Measurements from ENCODE around the gene MUC22.

The MUC22 gene

DNA sequence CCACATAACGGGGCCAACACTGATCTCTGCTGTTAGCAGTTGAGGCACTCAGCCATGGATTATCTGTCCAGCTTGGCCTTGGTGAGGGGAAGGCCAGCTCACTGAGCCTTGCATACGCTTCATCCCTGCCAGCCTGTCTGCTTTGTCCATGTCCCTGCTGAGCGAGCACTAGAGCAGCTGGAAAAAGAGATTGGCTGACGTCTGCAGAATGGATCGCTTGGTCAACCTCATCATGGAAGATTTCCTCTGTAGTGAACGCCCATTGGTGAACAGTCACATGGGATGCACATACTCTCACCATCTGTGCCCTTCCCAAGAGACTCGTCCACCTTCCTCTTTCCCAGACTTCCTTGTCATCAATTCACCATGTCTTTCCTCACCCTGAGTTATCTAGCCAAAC, 26.9 kb downstream of the MUC22 start:
- DNase-seq (ENCODE audit: low read depth) = no peak
- H3K4me3 ChIP-seq (ENCODE audit: low read depth, low read length) = no peak overlapping the region
- TF ChIP-seq MYC (IDR thresholded peaks at IDR 0.05; ENCODE audit: low read depth, low read length) = no peak
- TF ChIP-seq, protein P1, sequence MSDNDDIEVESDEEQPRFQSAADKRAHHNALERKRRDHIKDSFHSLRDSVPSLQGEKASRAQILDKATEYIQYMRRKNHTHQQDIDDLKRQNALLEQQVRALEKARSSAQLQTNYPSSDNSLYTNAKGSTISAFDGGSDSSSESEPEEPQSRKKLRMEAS (IDR thresholded peaks at IDR 0.05; ENCODE audit: low read depth, low read length) = no peak
- no peak for TF ChIP-seq POLR2A (IDR thresholded peaks at IDR 0.05; ENCODE audit: extremely low read depth, insufficient read length)
- TF ChIP-seq CTCF (IDR thresholded peaks at IDR 0.05; ENCODE audit: low read depth, low read length) = no peak

- TF ChIP-seq MYC (IDR thresholded peaks at IDR 0.05; ENCODE audit: low read depth, low read length) = no peak
- no peak for TF ChIP-seq CTCF (IDR thresholded peaks at IDR 0.05; ENCODE audit: low read depth, low read length)
- TF ChIP-seq, protein P1 (IDR thresholded peaks at IDR 0.05; ENCODE audit: low read depth, low read length) = no peak
- no peak for TF ChIP-seq POLR2A (IDR thresholded peaks at IDR 0.05; ENCODE audit: extremely low read depth, insufficient read length)
- DNase-seq (ENCODE audit: low read depth) = no peak
These were observed 27.4 kb downstream of the MUC22 start for GRCh38 chr6:31037682-31038081.

GRCh38 chr6:31038559-31038958, 28.3 kb downstream of the MUC22 start:
- no peak overlapping the region for H3K4me3 ChIP-seq (ENCODE audit: low read depth, low read length)
- TF ChIP-seq POLR2A (IDR thresholded peaks at IDR 0.05; ENCODE audit: extremely low read depth, insufficient read length) (no peak), CTCF (IDR thresholded peaks at IDR 0.05; ENCODE audit: low read depth, low read length) (no peak), MYC (IDR thresholded peaks at IDR 0.05; ENCODE audit: low read depth, low read length) (no peak)
- TF ChIP-seq, protein P1 (IDR thresholded peaks at IDR 0.05; ENCODE audit: low read depth, low read length) = no peak
- no peak for DNase-seq (ENCODE audit: low read depth)

More at GRCh38 chr6:31037682-31038081, 27.4 kb downstream of the MUC22 start:
- no peak overlapping the region for H3K4me3 ChIP-seq (ENCODE audit: low read depth, low read length)

- H3K4me3 ChIP-seq (ENCODE audit: low read depth, low read length) = no peak overlapping the region
- TF ChIP-seq POLR2A (IDR thresholded peaks at IDR 0.05; ENCODE audit: extremely low read depth, insufficient read length) = no peak
- TF ChIP-seq, protein P1 (IDR thresholded peaks at IDR 0.05; ENCODE audit: low read depth, low read length) = no peak
These were observed 30.5 kb downstream of the MUC22 start for GRCh38 chr6:31040801-31041200.

DNA sequence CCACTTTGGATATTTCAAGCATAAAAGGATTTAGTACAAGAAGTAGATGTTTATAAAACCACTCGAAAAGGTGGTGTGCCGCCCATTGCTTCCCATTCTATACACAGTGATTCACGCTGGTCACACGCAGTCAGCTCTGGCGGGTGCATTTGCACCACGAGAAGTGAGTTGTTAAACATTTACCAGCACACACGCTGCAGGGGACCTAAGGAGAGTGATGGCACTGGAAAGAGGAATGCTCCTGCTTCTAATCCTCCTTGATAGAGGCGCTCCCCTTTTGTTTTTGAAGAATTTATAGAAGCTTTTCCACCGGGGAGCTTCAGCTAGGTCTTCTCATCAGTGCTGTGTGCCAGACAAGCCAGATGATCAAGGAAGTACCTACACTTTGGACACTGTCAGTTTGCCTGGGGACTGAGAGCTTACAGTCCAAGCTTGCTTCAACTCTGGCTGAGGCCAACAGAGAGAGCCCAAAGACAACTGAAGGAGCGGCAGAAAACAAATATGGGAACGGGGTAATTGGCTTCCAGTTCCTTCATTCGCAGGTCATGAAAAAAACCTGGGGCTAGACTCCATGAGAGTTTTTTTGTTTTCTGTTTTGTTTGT, 31.2 kb downstream of the MUC22 start:
- no peak overlapping the region for H3K4me3 ChIP-seq (ENCODE audit: low read depth, low read length)
- TF ChIP-seq POLR2A (IDR thresholded peaks at IDR 0.05; ENCODE audit: extremely low read depth, insufficient read length) (no peak), MYC (IDR thresholded peaks at IDR 0.05; ENCODE audit: low read depth, low read length) (no peak), CTCF (IDR thresholded peaks at IDR 0.05; ENCODE audit: low read depth, low read length) (no peak)
- TF ChIP-seq, protein P1 (IDR thresholded peaks at IDR 0.05; ENCODE audit: low read depth, low read length) = no peak
- no peak for DNase-seq (ENCODE audit: low read depth)

More at GRCh38 chr6:31040801-31041200, 30.5 kb downstream of the MUC22 start:
- DNase-seq (ENCODE audit: low read depth) = no peak

DNA sequence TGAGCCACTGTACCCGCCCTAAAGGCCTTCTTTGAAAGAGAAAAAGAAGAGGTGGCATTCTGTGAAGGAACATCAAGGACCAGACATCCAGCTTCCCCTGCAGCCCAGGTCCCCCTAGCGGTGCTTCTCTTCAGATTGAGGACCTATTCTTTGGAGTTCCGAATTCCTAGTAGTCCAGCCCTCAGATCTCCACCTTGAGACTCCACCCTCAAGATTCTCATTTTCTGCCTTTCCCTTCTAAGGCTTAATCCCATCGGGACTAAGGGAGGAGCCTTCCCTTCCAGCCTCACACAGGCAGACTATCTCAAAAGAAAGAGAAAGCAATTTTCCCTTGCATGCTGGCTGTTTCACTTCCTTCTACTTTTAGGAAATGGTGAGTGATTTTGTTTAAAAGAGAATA, 32.5 kb downstream of the MUC22 start:
- H3K4me3 ChIP-seq (ENCODE audit: low read depth, low read length) = no peak overlapping the region
- peak; percentile 30 for DNase-seq (ENCODE audit: low read depth)
- TF ChIP-seq CTCF (IDR thresholded peaks at IDR 0.05; ENCODE audit: low read depth, low read length) = peak; percentile 46
- TF ChIP-seq MYC (IDR thresholded peaks at IDR 0.05; ENCODE audit: low read depth, low read length) = no peak

Measured in NB4 (cell line).